ENCODE results near the gene CFAP61. TPM values are rescaled to one million over a fixed set of nuclear protein-coding genes. Genes with fewer than 3 reads are reported as not detected.

CFAP61 gene
- total RNA-seq, 1 donor from 2014 or later = not detected

DNA sequence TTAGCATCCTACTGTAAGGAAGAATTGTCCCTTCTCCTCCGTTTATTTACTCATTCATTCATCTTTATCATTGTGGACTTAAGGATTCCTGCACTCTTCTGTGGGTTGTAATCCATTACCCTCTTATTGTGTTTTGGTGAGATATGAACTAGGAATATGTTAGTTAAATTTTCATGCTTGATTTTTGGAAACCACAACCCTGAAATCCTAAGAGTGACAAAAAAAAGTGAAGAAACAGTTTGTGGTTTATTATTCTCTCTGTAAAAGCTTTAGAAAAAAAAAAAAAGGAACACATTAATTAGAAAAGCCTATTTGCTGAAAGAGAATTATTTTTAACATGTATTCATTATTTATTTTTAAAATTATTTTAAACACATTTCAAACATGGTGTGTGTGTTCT, 278.8 kb downstream of the CFAP61 start:
- no peak overlapping the region for H3K4me3 Mint-ChIP-seq (ENCODE audit: unreplicated experiment)
- H3K36me3 Mint-ChIP-seq (ENCODE audit: low read depth) = no peaks in the 10 kb centered on the region
- peaks cover 7% of the 10 kb centered on the region for H3K9me3 Mint-ChIP-seq (ENCODE audit: low read depth)
- no peak overlapping the region for H3K27ac Mint-ChIP-seq (ENCODE audit: unreplicated experiment)
- TF ChIP-seq, protein P1, sequence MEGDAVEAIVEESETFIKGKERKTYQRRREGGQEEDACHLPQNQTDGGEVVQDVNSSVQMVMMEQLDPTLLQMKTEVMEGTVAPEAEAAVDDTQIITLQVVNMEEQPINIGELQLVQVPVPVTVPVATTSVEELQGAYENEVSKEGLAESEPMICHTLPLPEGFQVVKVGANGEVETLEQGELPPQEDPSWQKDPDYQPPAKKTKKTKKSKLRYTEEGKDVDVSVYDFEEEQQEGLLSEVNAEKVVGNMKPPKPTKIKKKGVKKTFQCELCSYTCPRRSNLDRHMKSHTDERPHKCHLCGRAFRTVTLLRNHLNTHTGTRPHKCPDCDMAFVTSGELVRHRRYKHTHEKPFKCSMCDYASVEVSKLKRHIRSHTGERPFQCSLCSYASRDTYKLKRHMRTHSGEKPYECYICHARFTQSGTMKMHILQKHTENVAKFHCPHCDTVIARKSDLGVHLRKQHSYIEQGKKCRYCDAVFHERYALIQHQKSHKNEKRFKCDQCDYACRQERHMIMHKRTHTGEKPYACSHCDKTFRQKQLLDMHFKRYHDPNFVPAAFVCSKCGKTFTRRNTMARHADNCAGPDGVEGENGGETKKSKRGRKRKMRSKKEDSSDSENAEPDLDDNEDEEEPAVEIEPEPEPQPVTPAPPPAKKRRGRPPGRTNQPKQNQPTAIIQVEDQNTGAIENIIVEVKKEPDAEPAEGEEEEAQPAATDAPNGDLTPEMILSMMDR (IDR thresholded peaks at IDR 0.05) = no peak
- no peak for DNase-seq (ENCODE audit: low spot score)
- peaks cover 10% of the 10 kb centered on the region for H3K27me3 Mint-ChIP-seq (ENCODE audit: low read depth)
- no peaks in the 10 kb centered on the region for H3K4me1 Mint-ChIP-seq (ENCODE audit: low read depth)

DNA sequence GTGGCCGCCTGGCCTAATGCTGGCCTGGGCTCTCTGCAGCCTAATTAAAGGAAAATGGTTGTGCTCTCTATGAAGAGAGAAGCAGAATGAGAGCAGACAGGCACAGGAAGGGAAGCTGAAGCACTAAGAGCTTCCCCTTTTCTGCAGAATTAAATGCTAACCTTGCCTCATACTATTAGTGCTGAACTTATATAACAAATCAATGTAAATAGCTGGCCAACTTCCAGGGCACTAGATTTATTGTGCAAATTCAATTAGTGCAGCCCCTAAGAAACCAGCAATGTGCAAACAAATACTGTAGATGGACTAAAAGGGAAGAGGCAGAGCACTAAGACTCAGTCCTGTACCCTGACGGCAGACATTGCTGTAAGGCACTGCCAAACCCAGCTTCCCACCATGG, 279.5 kb downstream of the CFAP61 start:
- no peaks in the 10 kb centered on the region for H3K4me1 Mint-ChIP-seq (ENCODE audit: low read depth)
- H3K36me3 Mint-ChIP-seq (ENCODE audit: low read depth) = no peaks in the 10 kb centered on the region
- no peak overlapping the region for H3K27ac Mint-ChIP-seq (ENCODE audit: unreplicated experiment)
- no peak overlapping the region for H3K4me3 Mint-ChIP-seq (ENCODE audit: unreplicated experiment)
- DNase-seq (ENCODE audit: low spot score) = no peak
- H3K9me3 Mint-ChIP-seq (ENCODE audit: low read depth) = peaks cover 7% of the 10 kb centered on the region
- H3K27me3 Mint-ChIP-seq (ENCODE audit: low read depth) = peaks cover 10% of the 10 kb centered on the region
- TF ChIP-seq, protein P1 (IDR thresholded peaks at IDR 0.05) = no peak

DNA sequence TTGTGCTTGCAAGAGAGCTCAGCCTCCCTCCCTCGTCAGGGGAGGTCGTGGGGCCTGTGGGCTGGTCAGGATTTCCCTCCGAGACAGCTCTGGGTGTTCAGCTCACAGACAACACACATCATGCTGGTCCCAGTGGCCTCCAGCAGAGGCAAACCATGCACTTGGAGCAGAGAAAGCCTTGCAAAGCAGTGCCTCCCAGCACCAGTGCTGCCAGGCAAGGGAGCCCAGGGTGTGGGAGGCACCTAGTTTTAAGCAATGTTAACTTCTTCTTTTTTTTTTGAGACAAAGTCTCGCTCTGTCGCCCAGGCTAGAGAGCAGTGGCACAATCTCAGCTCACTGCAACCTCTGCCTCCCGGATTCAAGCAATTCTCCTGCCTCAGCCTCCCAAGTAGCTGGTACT, 281.5 kb downstream of the CFAP61 start:
- TF ChIP-seq, protein P1 (IDR thresholded peaks at IDR 0.05) = no peak

DNA sequence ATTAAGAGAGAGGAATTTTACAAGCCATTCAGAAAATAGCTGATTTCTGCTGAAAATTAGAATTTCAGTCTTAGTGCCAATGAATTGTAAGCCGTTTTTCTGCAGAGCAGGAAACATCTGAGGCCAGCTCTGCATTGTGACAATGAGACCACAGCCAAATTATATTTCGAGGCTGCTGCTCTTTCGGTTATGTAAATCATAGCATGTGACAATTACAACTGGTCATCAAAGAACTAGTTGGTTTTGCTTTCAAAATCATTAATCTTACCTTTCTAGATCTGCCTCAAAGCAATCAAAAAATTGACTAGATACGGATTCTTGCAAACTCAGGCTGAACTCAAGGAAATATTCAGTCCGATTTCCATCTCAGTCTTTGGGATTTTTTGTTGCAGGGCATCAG, 282.2 kb downstream of the CFAP61 start:
- no peak overlapping the region for H3K4me3 Mint-ChIP-seq (ENCODE audit: unreplicated experiment)
- H3K4me1 Mint-ChIP-seq (ENCODE audit: low read depth) = no peaks in the 10 kb centered on the region
- H3K36me3 Mint-ChIP-seq (ENCODE audit: low read depth) = no peaks in the 10 kb centered on the region
- peaks cover 7% of the 10 kb centered on the region for H3K9me3 Mint-ChIP-seq (ENCODE audit: low read depth)
- DNase-seq (ENCODE audit: low spot score) = no peak
- H3K27ac Mint-ChIP-seq (ENCODE audit: unreplicated experiment) = no peak overlapping the region
- H3K27me3 Mint-ChIP-seq (ENCODE audit: low read depth) = peaks cover 10% of the 10 kb centered on the region
- TF ChIP-seq, protein P1 (IDR thresholded peaks at IDR 0.05) = no peak

More for the DNA sequence above, 281.5 kb downstream of the CFAP61 start:
- DNase-seq (ENCODE audit: low spot score) = no peak
- Mint-ChIP-seq H3K36me3 (ENCODE audit: low read depth) (no peaks in the 10 kb centered on the region), H3K4me1 (ENCODE audit: low read depth) (no peaks in the 10 kb centered on the region), H3K4me3 (ENCODE audit: unreplicated experiment) (no peak overlapping the region), H3K27me3 (ENCODE audit: low read depth) (peaks cover 10% of the 10 kb centered on the region), H3K27ac (ENCODE audit: unreplicated experiment) (no peak overlapping the region), H3K9me3 (ENCODE audit: low read depth) (peaks cover 7% of the 10 kb centered on the region)

DNA sequence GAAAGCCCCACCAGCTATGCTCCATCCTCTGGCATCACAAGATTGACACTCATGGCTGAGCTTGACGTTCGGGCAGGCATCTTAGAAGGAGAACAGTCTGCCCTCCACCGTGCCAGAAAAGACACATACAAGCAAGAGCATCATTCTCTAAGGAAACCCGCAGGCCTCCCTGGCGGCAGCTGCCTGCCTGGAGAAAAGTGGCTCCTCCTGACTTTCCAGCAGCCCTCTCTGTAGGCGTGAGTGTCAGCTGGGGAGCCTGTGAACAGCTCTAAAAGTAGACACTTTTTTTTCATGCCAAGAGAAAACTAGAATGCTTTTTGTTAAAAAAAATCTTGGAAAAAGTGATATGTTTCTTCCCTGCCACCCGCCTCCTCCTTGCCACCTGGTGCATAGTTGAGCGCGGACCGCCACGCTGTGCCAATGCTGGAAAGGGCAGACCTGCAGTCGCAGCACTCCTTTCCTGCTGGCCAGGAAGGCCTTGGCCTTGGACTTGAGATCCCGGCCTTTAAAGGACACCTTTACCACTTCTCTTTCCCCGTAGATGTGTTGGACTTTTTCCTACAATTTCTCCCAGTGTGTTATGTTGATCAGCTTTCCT, 285.9 kb downstream of the CFAP61 start:
- H3K27ac Mint-ChIP-seq (ENCODE audit: unreplicated experiment) = no peak overlapping the region
- no peaks in the 10 kb centered on the region for H3K4me1 Mint-ChIP-seq (ENCODE audit: low read depth)
- H3K27me3 Mint-ChIP-seq (ENCODE audit: low read depth) = peaks cover 18% of the 10 kb centered on the region
- TF ChIP-seq, protein P1 (IDR thresholded peaks at IDR 0.05) = no peak
- no peaks in the 10 kb centered on the region for H3K36me3 Mint-ChIP-seq (ENCODE audit: low read depth)
- no peak for DNase-seq (ENCODE audit: low spot score)
- H3K4me3 Mint-ChIP-seq (ENCODE audit: unreplicated experiment) = no peak overlapping the region
- peaks cover 7% of the 10 kb centered on the region for H3K9me3 Mint-ChIP-seq (ENCODE audit: low read depth)
